Midbrain (tissue), 1 donor: ENCODE measurements around the gene LITAFD.
"Not testable (repeated sequence)": the region's sequence is repeated elsewhere in the genome, so short reads cannot be mapped to it uniquely, and the experiment has no call there.

Experiments used
- DNase-seq: peaks from one replicate; lab custom pipeline; 2025; lab: John Stamatoyannopoulos, UW

The LITAFD gene

GRCh38 chr16:8894736-8895334, 12.7 kb downstream of the LITAFD start:
- DNase-seq: no peak

- DNase-seq: no peak
Observed at GRCh38 chr16:8898660-8899318, 16.6 kb downstream of the LITAFD start.

GRCh38 chr16:8899709-8900317, 17.7 kb downstream of the LITAFD start:
- no peak for DNase-seq

GRCh38 chr16:8900343-8900742, 18.2 kb downstream of the LITAFD start:
- no peak for DNase-seq

GRCh38 chr16:8901320-8901861, 19.2 kb downstream of the LITAFD start:
- no peak for DNase-seq

DNA sequence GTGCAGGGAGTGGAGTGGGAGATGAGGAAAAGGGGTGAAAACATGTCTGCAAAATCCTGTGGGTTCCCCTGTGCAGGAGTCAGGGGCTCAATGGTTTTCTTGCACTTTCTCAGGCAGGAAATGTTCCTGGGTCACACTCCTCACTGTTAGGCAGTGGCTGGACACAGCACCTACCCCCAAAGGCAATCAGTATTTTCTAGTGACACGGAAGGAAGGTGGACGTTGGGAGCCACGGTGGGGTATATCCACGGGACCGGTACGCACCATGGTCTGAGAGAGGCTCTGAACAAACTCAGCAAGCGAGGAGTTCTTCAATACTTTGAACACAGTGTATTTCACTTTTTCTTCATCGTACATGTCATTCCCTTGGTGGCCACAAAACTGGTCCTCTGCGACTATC, 20.9 kb downstream of the LITAFD start:
- no peak for DNase-seq

- DNase-seq: no peak
Observed at GRCh38 chr16:8904018-8904430, 21.9 kb downstream of the LITAFD start.

DNA sequence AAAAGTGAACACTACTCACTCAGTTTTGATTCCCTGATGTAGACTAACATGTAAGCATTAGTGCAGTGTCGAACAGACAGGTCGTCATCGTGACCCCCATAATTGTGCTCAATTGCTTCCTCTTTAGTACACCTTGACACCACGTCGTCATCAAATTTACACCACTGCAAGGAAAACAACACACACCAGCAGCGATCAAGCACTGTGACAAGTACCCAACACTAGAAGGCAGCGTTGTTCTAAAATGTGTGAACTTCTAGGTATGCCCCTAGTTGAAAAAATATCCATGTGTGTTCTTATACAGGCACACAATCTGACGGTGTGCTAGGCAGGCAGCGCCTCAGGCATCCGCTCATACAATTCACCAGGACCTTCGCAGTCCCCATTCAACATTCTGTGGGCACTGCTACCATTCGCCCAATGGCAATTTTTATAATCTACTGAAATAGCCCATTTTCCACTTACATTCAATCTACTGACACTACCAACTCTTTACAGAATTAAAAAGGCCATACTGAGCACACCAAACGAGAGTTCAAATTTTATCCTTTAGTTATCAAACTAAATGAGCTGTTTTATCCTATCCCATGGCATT, 23.1 kb downstream of the LITAFD start:
- no peak for DNase-seq

GRCh38 chr16:8905795-8906591, 23.8 kb downstream of the LITAFD start:
- DNase-seq: no peak

DNA sequence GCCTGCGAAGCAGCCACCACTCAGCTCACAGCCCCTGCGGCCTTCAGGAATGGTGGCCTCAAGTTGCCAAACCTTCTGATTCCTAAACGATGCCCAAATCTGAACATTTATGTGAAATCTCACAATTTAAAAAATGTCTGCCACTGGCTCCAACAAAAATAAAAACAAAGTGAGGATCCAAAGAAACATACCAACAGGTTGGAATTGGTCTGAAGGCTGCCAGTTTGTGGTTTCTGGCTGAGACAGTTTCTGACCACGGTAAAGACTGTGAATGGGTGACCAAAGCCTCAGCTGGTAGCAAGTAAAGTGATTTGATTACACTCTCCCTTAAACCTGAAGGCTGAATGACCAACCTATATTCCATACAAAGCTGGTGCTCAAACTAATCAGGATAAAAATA, 24.9 kb downstream of the LITAFD start:
- DNase-seq: no peak

DNA sequence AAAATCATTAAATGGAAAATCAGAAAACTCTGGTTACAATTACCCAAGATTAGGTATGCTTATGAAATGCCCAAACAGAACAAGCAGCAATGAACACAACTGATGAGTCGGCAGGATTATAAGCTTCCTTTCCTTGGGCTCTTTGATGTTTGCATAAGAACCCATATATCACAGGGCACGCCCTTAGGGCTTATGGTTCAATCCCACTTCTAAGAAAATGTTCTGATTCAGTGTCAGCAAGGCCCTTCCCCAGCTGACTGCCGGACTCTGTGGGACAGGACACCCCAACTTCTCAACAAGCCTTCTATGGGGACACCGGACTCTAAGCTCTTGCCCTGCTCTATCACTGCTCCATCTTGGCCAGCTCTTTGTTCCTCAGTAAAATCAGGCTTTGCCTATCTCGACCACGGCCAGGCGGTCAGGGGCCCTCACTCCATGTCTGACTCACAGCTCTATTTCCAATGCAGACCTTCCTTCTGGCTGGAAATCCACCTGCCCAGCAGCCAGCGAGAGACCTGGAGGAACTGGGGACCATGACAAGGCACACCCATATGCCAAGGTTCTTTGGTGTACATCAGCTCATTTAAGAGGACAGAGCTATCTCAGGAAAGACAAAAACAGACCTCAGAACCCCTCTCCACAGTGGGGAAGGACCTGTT, 26.8 kb downstream of the LITAFD start:
- DNase-seq: no peak

GRCh38 chr16:8910811-8911210, 28.7 kb downstream of the LITAFD start:
- DNase-seq: no peak

- no peak for DNase-seq
Observed at GRCh38 chr16:8912793-8913192, 30.6 kb downstream of the LITAFD start.

- no peak for DNase-seq
Observed at GRCh38 chr16:8914098-8914497, 31.9 kb downstream of the LITAFD start.

- DNase-seq: no peak
Observed at GRCh38 chr16:8915722-8916301, 33.7 kb downstream of the LITAFD start.

DNA sequence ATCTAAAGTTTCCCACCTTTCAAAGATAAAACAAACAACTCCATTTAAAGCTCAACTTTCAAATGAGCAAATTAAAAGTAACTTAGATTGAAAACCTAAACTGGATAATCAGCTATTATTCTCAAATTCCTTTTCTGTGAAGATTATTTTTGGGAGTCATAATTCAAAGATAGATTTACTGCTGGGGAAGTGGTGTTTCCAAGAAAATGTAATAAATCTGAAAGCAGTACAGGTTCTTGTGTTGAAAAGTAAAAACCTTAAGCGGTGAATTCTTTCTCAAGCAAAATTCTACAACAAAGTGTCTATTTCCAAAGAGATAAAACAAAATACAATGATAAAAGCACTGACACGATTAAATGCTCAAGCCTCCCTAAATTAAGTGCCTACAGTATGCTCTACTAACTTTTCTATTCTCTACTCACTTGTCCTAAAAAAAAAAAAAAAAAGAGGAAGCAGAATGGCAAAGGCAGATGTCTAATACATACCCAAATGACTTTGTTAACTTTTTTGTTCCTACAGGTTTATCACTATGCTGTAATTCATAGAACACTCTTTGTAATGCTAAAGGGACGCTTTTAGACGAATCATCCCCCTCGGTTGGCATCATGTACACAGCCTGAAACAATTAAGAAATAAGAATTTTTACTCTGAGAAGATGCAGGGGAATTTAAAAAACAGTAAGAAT, 34.5 kb downstream of the LITAFD start:
- no peak for DNase-seq

- not testable (repeated sequence) for DNase-seq
Observed at GRCh38 chr16:8917336-8917735, 35.2 kb downstream of the LITAFD start.

GRCh38 chr16:8919089-8919933, 37.2 kb downstream of the LITAFD start:
- DNase-seq: no peak

DNA sequence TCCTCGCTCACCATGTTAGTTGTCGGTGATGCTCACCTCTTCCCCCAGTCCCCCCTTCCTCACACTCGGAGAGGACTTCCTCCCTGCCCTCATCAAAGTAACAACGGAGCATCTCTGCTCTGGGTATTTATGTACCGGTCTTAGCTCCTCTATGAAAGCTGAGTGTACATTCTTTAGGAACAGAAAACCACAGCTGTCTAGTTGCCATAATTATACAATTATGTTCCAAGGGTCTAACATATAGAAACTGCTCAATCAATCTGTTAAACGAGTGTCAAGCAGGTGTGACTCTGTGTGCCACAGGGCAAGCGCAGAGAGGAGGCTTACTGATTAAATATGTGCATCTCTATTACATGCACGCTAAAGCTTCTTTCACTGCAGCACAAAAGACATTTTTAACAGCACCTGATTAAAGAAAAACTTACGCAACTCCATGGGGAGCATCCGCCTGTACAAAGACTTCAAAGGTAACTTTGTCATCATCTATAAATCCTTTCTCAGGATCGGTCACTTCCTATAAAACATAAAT, 37.8 kb downstream of the LITAFD start:
- no peak for DNase-seq
